Natural killer cell (primary cell): ENCODE measurements around the gene INPP5A. TPM values are rescaled to one million over a fixed set of nuclear protein-coding genes. Genes with fewer than 3 reads are reported as not detected.

Source experiments
- ATAC-seq, 3 donors: fragments of 150-1000 bp in 2 of 3; fragments of 200-7000 bp in 1 of 3; cut with Tn5 transposase; 1 replicate in 1 of 3; 2 replicates in 2 of 3; pipeline ENCODE4 v1.10.0; 2021; ENCODE audit warnings: mild to moderate bottlenecking in 2 of 3, moderate library complexity in 2 of 3
- DNase-seq, 2 donors: peaks; one replicate each; pipeline versions ENCODE4 v3.0.0 to v3.0.0-alpha.2; 2013 to 2021; ENCODE audit warnings: mixed read lengths in 1 of 2
- H3K27ac ChIP-seq: one replicate; pipeline ENCODE4 v1.5.1; 2013; ENCODE audit warnings: mild to moderate bottlenecking, low read length
- H3K27me3 ChIP-seq: one replicate; pipeline ENCODE4 v1.6.1; 2013; ENCODE audit warnings: low read length; ENCODE audit not compliant: control insufficient read depth, insufficient read depth
- H3K36me3 ChIP-seq: one replicate; pipeline ENCODE4 v1.6.1; 2013; ENCODE audit warnings: low read length; ENCODE audit not compliant: control insufficient read depth, insufficient read depth
- H3K4me1 ChIP-seq: one replicate; pipeline ENCODE4 v1.6.1; 2013; ENCODE audit warnings: low read length; ENCODE audit not compliant: control insufficient read depth, insufficient read depth
- H3K4me3 ChIP-seq: one replicate; pipeline ENCODE4 v1.5.1; 2013; ENCODE audit warnings: low read length
- H3K9me3 ChIP-seq: one replicate; pipeline ENCODE4 v1.6.1; 2013; ENCODE audit warnings: low read length; ENCODE audit not compliant: control insufficient read depth, insufficient read depth
- H3K27ac Mint-ChIP-seq, 2 donors: one replicate each; pipeline ENCODE4 v1.8.0; 2022; ENCODE audit warnings: mild to moderate bottlenecking in 2 of 2, mixed read lengths in 2 of 2, moderate library complexity in 1 of 2
- H3K27me3 Mint-ChIP-seq, 2 donors: one replicate each; pipeline ENCODE4 v1.8.0; 2022; ENCODE audit warnings: low read depth in 2 of 2, mixed read lengths in 2 of 2
- H3K36me3 Mint-ChIP-seq: one replicate; pipeline ENCODE4 v1.8.0; 2022; ENCODE audit warnings: mixed read lengths
- H3K4me1 Mint-ChIP-seq, 2 donors: one replicate each; pipeline ENCODE4 v1.8.0; 2022; ENCODE audit warnings: mixed read lengths in 2 of 2
- H3K4me3 Mint-ChIP-seq: one replicate; pipeline ENCODE4 v1.8.0; 2022; ENCODE audit warnings: mild to moderate bottlenecking, moderate library complexity, mixed read lengths
- H3K9me3 Mint-ChIP-seq, 2 donors: one replicate each; pipeline ENCODE4 v1.8.0; 2022; ENCODE audit warnings: mixed read lengths in 2 of 2
- CTCF ChIP-seq: fragments of 200-600 bp; IDR thresholded peaks from one replicate; pipeline ENCODE4 v1.8.0; 2022; ENCODE audit warnings: antibody characterized with exemption
- WGBS: methylation state at CpG from one replicate; pipeline ENCODE4 v1.1.7; 2013; ENCODE audit warnings: missing lambda C conversion rate; ENCODE audit not compliant: insufficient coverage; 5-methylcytosine and 5-hydroxymethylcytosine counted together
- intact Hi-C: fragments of 100-400 bp; cut with micrococcal nuclease; formaldehyde crosslinking; loops from one replicate; pipeline ENCODE4 v1.14.2; 2022
- total RNA-seq, 4 donors: library from RNA; stranded (reverse); fragments of 120-200 nt in 1 of 4; gene quantifications; one replicate each; pipeline versions ENCODE4 v1.2.3 to v1.2.4, GENCODE V29; 2013 to 2022

The INPP5A gene
- total RNA-seq, 3 donors from 2014 or later (not counting 1 experiment from before 2014, with no cell fraction given) = 12.6 to 38.6 (median 18.6) TPM

DNA sequence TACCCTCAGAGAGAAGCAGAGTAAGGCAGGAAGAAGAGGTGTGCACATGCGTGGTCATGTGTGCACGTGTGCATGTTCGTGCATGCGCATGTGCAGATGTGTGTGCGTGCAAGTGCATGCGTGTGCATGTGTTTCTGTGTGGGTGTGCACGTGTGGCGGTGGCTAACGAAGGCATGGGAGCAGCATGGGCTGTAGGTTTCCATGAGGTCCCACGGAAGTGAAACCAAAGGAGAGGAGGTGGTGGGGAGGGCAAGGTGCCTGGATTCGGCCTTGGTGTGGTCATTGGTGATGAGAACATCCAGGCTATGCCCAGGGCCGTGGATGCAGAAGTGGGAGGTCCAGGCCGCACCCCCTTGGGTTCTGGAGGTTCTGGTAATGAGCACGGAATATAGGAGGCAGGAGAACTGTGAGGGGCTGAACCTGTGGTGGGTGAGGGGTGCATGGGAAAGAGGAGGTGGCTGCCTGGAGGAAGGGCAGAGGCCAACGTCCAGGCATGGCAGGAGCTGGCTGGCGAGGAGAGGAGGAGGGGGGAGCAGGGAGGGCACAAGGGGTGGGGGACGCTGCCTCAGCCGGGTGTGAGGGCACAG is 2.4 kb upstream of the INPP5A start:
- 95% methylated on average over 18 of the region's 18 CpGs for WGBS
- intact Hi-C loops = loop anchor here (5.0 kb wide), 2 partner anchors 88 to 138 kb away; partner anchors contain the start of gene PWWP2B
- Mint-ChIP-seq H3K36me3 (peaks cover 8% of the 10 kb centered on the region), H3K9me3 (peaks cover 3 to 4% of the 10 kb centered on the region in 2 donors), H3K4me1 (peaks cover 13 to 25% of the 10 kb centered on the region in 2 donors), H3K27ac (peak overlapping the region in 1 of 2 donors; percentile 35), H3K27me3 (peaks cover 5 to 13% of the 10 kb centered on the region in 2 donors), H3K4me3 (peak overlapping the region; percentile 28)
- peaks cover 4% of the 10 kb centered on the region for H3K9me3 ChIP-seq
- TF ChIP-seq CTCF = no peak
- no peaks in the 10 kb centered on the region for H3K36me3 ChIP-seq
- H3K4me3 ChIP-seq = no peak overlapping the region
- ATAC-seq = no peak
- no peaks in the 10 kb centered on the region for H3K27me3 ChIP-seq
- peaks cover 23% of the 10 kb centered on the region for H3K4me1 ChIP-seq
- DNase-seq = no peak
- no peak overlapping the region for H3K27ac ChIP-seq

- no peak for ATAC-seq
- H3K36me3 Mint-ChIP-seq = peaks cover 7% of the 10 kb centered on the region
- Histone ChIP-seq H3K27ac (no peak overlapping the region), H3K4me3 (peak overlapping the region; percentile 26), H3K9me3 (peaks cover under 1% of the 10 kb centered on the region), H3K4me1 (peaks cover 31% of the 10 kb centered on the region), H3K36me3 (no peaks in the 10 kb centered on the region), H3K27me3 (no peaks in the 10 kb centered on the region)
- H3K27ac Mint-ChIP-seq = peak overlapping the region in 1 of 2 donors; percentile 87
- peaks cover 4 to 7% of the 10 kb centered on the region in 2 donors for H3K27me3 Mint-ChIP-seq
- peak overlapping the region; percentile 78 for H3K4me3 Mint-ChIP-seq
- H3K4me1 Mint-ChIP-seq = peaks cover 20 to 37% of the 10 kb centered on the region in 2 donors
- 56% methylated on average over 21 of the region's 21 CpGs for WGBS
- TF ChIP-seq CTCF = no peak
- DNase-seq = no peak
- peaks cover 3 to 4% of the 10 kb centered on the region in 2 donors for H3K9me3 Mint-ChIP-seq
- intact Hi-C loops = loop anchor here (5.0 kb wide), 2 partner anchors 89 to 139 kb away; partner anchors contain the start of gene PWWP2B
These were observed 1.2 kb upstream of the INPP5A start for GRCh38 chr10:132536241-132536876.

GRCh38 chr10:132536877-132537683 is 507 bp upstream of the INPP5A start:
- peaks cover 31% of the 10 kb centered on the region for H3K4me1 ChIP-seq
- no peaks in the 10 kb centered on the region for H3K27me3 ChIP-seq
- under 1% methylated on average over 102 of the region's 102 CpGs for WGBS
- H3K27ac Mint-ChIP-seq = peak overlapping the region in 1 of 2 donors; percentile 87
- DNase-seq = peak; percentile 99 to 100
- H3K36me3 ChIP-seq = no peaks in the 10 kb centered on the region
- peak overlapping the region; percentile 23 for H3K27ac ChIP-seq
- H3K36me3 Mint-ChIP-seq = no peaks in the 10 kb centered on the region
- ATAC-seq = peak; percentile 89 to 96 (median 89)
- peaks cover 24 to 41% of the 10 kb centered on the region in 2 donors for H3K4me1 Mint-ChIP-seq
- peak overlapping the region; percentile 78 for H3K4me3 Mint-ChIP-seq
- peak; percentile 11 for TF ChIP-seq CTCF
- no peaks in the 10 kb centered on the region for H3K27me3 Mint-ChIP-seq
- no peaks in the 10 kb centered on the region for H3K9me3 Mint-ChIP-seq
- intact Hi-C loops = loop anchor here (1.0 to 5.0 kb wide), 4 partner anchors 35 to 230 kb away; partner anchors contain the start of genes PWWP2B and STK32C
- H3K9me3 ChIP-seq = no peaks in the 10 kb centered on the region
- H3K4me3 ChIP-seq = peak overlapping the region; percentile 26
